Dendritic cell treated with granulocyte-macrophage colony-stimulating factor and Interleukin-4, amounts not matched to agents 40 ng/mL and 50 ng/mL, for 4 days (primary cell): Measurements from ENCODE around the gene HEATR9.

ENCODE experiments used
- H3K27ac Mint-ChIP-seq: one replicate; pipeline ENCODE4 v1.8.0; 2022; ENCODE audit warnings: mild to moderate bottlenecking, mixed read lengths
- H3K27me3 Mint-ChIP-seq: one replicate; pipeline ENCODE4 v1.8.0; 2022; ENCODE audit warnings: mild to moderate bottlenecking, mixed read lengths
- H3K36me3 Mint-ChIP-seq: one replicate; pipeline ENCODE4 v1.8.0; 2022; ENCODE audit warnings: low read depth, mixed read lengths
- H3K4me1 Mint-ChIP-seq: one replicate; pipeline ENCODE4 v1.8.0; 2022; ENCODE audit warnings: low read depth, mixed read lengths
- H3K4me3 Mint-ChIP-seq: one replicate; pipeline ENCODE4 v1.8.0; 2022; ENCODE audit warnings: mild to moderate bottlenecking, moderate library complexity, mixed read lengths
- H3K9me3 Mint-ChIP-seq: one replicate; pipeline ENCODE4 v1.8.0; 2022; ENCODE audit warnings: mixed read lengths
- intact Hi-C: fragments of 100-400 bp; cut with micrococcal nuclease; formaldehyde crosslinking; loops from one replicate; pipeline ENCODE4 v1.15.0; 2022

Gene HEATR9

DNA sequence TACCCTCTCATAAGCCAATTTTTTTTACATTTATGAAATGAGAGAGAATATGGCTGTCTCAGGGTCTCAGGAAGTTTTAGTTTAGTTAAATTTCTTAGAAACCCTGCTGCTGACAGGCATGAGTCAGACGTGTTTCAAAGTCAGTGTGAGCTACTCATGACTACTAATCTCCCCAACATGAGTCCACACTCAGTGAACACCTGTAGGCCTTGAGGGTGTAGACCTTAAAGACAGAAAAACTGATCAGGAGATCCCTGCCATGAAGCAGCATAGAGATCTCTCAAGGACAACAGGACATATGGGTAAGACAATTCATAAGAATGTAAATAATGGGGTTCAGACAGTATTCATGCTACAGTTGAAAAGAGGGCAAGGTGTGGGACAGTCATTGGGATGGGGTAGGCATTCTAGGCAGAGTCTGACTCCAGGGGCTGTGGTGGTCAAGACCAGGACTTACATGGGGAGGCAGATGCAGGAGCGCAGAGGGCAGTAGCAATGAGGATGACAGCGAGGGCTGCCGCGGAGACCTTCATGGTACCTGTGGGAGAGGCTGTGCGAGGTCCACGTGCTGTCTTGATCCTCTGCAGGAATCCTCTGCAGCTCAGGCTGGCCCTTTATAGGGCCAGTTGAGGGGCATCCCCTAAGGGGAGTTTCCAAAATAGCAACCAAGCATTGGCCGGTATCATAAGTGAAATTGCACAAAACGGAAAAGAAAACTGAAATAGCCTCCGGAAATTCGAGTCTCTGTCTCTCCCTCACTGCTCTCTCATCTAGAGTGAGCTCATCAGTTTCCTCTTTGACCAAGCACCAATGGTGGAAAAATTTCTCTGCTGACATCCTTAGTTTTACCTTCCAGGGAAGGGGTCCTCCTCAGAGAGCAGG lies 11.3 kb upstream of the HEATR9 start, which contains the start of gene CCL5:
TSS of gene CCL5 (minus strand) at position 588 of the 882 bp plus-strand sequence.
- no peak within 1 kb of the TSS for H3K4me3 Mint-ChIP-seq
- H3K36me3 Mint-ChIP-seq: no peaks in the 10 kb centered on the region
- H3K27ac Mint-ChIP-seq: no peak within 1 kb of the TSS
- intact Hi-C loops: no loop called here
- peaks cover 32% of the 10 kb centered on the region for H3K4me1 Mint-ChIP-seq
- no peaks in the 10 kb centered on the region for H3K9me3 Mint-ChIP-seq
- peaks cover 2% of the 10 kb centered on the region for H3K27me3 Mint-ChIP-seq

DNA sequence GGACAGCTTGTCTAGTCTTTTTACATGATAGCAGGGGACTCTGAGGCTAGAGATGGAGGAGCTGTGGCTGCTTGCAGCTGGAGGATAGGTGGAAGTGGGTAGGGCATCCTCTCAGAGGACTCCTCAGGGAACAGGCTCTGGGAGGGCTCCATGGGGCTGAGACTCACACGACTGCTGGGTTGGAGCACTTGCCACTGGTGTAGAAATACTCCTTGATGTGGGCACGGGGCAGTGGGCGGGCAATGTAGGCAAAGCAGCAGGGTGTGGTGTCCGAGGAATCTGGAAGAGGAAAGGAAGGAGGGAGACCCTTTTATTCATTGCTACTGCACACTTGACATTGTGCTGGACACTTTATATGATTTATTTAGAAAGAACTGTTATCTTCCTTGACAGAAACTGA lies 9.7 kb upstream of the HEATR9 start:
- no peaks in the 10 kb centered on the region for H3K36me3 Mint-ChIP-seq

DNA sequence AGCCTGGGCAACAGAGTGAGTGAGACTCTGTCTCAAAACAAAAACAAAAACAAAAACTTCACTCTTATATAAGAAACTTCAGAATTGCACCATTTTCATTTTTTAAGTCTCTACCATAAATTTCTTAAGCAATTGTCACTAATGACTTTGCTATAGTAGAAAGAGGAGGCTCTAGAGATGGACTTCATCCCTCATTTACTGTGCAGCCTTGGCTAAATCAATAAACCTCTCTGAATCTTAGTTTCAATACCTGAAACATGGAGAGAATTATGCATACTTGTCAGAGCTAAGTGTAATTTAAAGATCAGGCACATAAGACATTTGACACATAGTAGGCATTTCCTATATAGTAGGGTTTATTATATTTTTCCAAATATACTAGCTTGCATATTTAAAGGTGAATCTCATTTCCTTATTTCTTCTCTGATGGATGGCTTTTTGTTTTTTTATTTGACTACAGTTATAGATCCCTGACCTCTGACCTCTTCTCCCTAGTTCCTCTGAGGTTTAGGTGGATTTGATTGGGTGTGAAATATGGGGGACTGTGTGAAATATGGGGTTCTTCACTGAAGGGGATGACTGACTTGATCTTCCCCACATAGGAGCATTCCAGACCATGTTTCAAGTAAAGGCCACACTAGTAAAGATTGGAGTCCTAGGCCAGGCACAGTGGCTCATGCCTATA lies 8.8 kb upstream of the HEATR9 start:
- Mint-ChIP-seq H3K27ac (no peak overlapping the region), H3K4me1 (peaks cover 32% of the 10 kb centered on the region), H3K27me3 (peaks cover 2% of the 10 kb centered on the region), H3K36me3 (no peaks in the 10 kb centered on the region), H3K9me3 (no peaks in the 10 kb centered on the region), H3K4me3 (no peak overlapping the region)
- intact Hi-C loops: no loop called here

More for the DNA sequence above, 9.7 kb upstream of the HEATR9 start:
- peaks cover 32% of the 10 kb centered on the region for H3K4me1 Mint-ChIP-seq
- H3K27me3 Mint-ChIP-seq: peaks cover 2% of the 10 kb centered on the region
- no peak overlapping the region for H3K4me3 Mint-ChIP-seq
- H3K27ac Mint-ChIP-seq: peak overlapping the region; percentile 10
- intact Hi-C loops: no loop called here
- no peaks in the 10 kb centered on the region for H3K9me3 Mint-ChIP-seq

DNA sequence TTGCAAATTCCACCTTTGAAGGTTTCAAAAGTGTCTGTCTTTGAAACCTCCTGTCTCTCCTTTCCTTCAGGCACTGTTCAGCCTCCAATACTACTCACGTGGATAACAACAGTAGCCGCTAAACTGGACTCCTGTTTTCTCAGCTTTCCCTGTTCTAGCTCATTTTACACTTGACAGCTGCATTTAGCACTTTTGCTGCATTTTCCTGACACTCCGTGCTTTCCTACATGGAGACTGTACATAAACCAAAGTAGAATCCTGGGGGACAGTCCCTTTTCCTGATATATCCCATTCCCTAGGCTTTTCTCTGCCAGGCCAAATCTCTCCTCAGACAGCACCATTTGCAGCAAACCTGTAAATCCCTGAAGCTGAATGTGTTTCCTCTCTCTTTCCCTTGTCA lies 7.8 kb upstream of the HEATR9 start:
- Mint-ChIP-seq H3K27me3 (peaks cover 2% of the 10 kb centered on the region), H3K9me3 (no peaks in the 10 kb centered on the region), H3K27ac (no peak overlapping the region), H3K36me3 (no peaks in the 10 kb centered on the region), H3K4me3 (no peak overlapping the region), H3K4me1 (peaks cover 32% of the 10 kb centered on the region)
- intact Hi-C loops: no loop called here

DNA sequence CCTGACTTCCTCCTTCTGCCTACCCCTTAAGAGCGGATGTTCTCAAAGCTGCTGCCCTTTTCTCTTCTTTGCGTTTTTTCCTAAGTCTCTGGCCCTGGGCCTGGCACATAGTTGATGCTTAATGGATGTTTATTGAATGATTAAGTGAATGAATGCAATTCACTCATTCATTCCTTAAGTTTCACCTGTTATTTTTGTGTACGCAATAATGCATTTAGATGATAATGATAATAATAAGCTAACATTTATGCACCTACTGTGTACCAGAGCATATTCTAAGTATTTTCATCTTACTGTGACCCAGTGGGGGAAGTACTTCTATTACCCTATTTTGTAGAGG lies 7.1 kb upstream of the HEATR9 start:
- Mint-ChIP-seq H3K4me1 (peaks cover 36% of the 10 kb centered on the region), H3K9me3 (no peaks in the 10 kb centered on the region), H3K4me3 (no peak overlapping the region), H3K36me3 (no peaks in the 10 kb centered on the region), H3K27me3 (peaks cover 2% of the 10 kb centered on the region), H3K27ac (no peak overlapping the region)
- intact Hi-C loops: no loop called here

DNA sequence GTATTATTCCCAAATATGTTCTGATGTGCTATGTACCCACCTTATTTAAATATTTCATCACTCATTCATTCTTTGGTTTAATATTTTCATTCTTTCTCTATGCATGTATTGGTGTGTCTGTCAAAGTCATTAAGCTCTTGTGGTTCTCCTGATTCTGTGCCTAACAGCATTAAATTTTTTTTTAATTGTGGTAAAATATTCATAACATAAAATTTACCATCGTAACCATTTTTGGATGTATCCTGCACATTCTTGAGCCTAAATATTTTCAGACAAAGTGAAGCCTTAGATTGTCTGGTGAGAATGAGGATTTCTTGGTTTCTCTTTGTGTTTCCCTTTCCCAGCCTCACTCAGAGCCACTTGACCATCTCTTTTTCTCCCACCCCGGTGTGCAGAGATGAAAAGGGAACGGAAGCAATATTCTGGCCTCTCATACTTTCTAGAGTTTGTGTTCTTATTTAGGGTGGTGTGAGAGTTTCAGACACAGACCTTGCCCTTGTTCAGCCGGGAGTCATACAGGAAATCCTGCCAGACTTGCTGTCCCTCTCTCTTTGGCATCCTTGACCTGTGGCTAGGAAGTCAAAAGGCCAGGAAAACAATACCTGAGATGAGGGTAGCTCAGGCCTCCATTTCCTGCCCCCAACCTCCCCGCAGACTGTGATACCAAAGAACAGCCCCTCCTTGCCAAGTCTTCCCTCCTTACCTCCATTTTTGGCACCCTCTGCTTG lies 6.5 kb upstream of the HEATR9 start:
- intact Hi-C loops: no loop called here
- no peaks in the 10 kb centered on the region for H3K9me3 Mint-ChIP-seq
- H3K27ac Mint-ChIP-seq: no peak overlapping the region
- H3K27me3 Mint-ChIP-seq: peaks cover 2% of the 10 kb centered on the region
- no peak overlapping the region for H3K4me3 Mint-ChIP-seq
- H3K4me1 Mint-ChIP-seq: peaks cover 31% of the 10 kb centered on the region
- H3K36me3 Mint-ChIP-seq: no peaks in the 10 kb centered on the region

DNA sequence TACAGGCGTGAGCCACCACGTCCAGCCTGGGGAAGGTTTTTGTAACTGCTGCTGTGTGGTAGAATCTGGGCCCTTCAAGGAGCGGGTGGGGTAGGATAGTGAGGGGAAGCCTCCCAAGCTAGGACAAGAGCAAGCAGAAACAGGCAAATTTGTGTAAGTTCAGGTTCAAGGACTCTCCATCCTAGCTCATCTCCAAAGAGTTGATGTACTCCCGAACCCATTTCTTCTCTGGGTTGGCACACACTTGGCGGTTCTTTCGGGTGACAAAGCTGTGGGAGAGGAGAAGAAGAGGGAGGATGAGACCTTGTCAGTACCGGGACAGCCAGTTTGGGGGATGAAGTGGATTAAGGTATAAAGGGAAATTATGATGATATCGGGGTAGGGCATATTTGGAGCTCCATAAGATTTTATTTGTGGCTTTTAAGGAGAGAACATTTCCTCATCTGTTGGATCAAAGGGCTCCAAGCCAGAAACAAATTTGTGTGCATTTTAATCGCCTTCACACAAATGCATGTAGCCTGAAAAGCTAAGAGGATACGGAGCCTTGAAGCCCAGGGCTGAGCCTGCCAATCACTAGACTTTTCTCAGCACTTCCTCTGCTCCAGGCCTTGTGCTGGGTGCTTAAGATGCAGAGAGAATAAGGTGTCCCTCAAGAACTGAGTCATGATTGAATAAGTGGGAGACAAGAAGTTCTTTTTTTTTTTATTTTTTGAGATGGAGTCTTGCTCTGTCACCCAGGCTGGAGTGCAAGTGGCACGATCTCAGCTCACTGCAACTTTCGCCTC lies 3.7 kb upstream of the HEATR9 start:
- intact Hi-C loops: no loop called here
- no peak overlapping the region for H3K27ac Mint-ChIP-seq
- H3K4me1 Mint-ChIP-seq: peaks cover 19% of the 10 kb centered on the region
- H3K9me3 Mint-ChIP-seq: no peaks in the 10 kb centered on the region
- no peak overlapping the region for H3K4me3 Mint-ChIP-seq
- peaks cover 2% of the 10 kb centered on the region for H3K27me3 Mint-ChIP-seq
- H3K36me3 Mint-ChIP-seq: no peaks in the 10 kb centered on the region

DNA sequence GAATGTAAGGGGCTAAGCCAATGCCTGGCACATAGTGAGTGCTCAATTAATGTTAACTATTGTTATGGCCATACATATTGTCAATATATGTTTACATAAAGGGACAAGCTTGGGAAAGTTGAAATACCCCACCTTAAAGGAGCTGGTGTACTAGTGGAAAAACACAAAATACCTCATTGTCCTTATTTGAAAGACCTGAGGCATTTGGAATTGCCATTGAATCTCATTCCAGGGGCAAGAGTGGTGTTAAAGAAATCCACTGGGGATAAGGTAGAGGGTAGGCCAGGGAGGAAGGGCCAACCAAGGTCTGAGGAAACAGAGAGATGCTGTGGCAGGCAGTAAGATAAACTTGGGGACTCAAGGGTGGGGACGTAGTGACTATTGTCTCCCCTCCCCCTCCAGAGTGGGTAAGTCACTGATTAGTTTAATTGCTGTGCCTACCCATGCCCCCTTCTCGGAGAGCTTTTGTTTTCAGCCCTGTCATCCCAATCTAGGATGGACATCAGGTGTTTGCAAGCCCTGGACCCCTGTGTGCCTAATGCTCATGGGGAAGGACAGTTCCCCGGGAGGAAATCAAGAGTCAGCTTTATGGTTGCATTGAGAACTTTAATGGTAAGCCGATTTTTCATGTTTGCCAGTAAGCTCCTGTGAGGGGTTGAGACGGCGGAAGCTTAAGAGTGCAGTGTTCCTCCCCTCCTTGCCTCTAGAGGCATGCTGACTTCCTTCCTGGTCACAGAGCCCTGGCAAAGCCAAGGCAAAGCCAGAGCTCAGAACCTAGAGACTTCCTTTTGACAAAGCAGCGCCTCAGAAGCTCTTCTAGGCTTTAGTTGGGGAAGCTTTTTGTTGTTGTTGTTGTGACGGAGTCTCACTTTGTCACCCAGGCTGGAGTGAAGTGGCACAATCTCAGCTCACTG lies 2.5 kb upstream of the HEATR9 start:
- Mint-ChIP-seq H3K27ac (no peak overlapping the region), H3K4me1 (peaks cover 25% of the 10 kb centered on the region), H3K27me3 (peaks cover 2% of the 10 kb centered on the region), H3K9me3 (no peaks in the 10 kb centered on the region), H3K36me3 (no peaks in the 10 kb centered on the region), H3K4me3 (no peak overlapping the region)
- intact Hi-C loops: no loop called here

DNA sequence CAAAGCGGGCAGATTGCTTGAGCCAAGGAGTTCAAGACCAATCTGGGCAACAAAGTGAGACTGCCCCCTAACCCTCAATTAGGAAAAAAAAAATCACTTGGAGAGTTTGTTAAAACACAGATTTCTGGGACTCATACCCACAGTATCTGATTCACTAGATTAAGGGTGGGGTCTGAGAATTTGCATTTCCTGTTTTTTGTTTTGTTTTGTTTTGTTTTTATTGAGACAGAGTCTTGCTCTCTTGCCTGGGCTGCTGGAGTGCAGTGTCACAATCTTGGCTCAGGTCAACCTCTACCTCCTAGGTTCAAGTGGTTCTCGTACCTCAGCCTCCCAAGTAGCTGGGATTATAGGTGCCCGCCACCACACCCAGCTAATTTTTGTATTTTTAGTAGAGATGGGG lies 1.1 kb downstream of the HEATR9 start:
- no peaks in the 10 kb centered on the region for H3K9me3 Mint-ChIP-seq
- H3K27me3 Mint-ChIP-seq: no peaks in the 10 kb centered on the region
- H3K27ac Mint-ChIP-seq: no peak overlapping the region
- H3K4me3 Mint-ChIP-seq: no peak overlapping the region
- H3K36me3 Mint-ChIP-seq: no peaks in the 10 kb centered on the region
- intact Hi-C loops: no loop called here
- H3K4me1 Mint-ChIP-seq: peaks cover 30% of the 10 kb centered on the region

DNA sequence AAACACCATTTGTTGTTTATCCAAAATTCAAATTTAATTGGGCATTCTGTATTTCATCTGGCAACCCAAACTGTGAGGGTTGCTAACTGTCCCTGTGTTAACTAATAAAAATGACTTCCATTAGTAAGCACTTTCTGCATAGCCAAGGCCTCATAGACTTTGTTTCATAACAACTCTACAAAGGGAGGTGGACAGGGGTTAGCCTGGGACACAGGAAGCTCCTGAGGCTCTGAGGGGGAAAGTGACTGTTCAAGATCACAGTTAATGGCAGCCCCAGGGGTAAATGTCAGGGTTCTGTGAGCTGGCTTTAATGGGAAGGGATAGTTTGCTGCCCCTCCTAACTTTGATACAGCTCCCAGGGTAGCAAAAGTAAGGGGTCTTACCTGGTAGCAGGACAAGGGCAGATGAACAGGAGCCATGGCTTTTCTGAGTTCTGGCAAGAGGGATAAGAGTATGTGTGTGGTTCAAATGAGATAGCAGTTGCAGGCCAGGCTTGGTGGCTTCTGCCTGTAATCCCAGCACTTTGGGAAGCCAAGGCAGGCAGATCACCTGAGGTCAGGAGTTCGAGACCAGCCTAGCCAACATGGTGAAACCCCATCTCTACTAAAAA lies 2.2 kb downstream of the HEATR9 start:
- Mint-ChIP-seq H3K9me3 (no peaks in the 10 kb centered on the region), H3K4me1 (peaks cover 30% of the 10 kb centered on the region), H3K36me3 (no peaks in the 10 kb centered on the region), H3K27me3 (no peaks in the 10 kb centered on the region), H3K4me3 (no peak overlapping the region), H3K27ac (no peak overlapping the region)
- intact Hi-C loops: no loop called here

DNA sequence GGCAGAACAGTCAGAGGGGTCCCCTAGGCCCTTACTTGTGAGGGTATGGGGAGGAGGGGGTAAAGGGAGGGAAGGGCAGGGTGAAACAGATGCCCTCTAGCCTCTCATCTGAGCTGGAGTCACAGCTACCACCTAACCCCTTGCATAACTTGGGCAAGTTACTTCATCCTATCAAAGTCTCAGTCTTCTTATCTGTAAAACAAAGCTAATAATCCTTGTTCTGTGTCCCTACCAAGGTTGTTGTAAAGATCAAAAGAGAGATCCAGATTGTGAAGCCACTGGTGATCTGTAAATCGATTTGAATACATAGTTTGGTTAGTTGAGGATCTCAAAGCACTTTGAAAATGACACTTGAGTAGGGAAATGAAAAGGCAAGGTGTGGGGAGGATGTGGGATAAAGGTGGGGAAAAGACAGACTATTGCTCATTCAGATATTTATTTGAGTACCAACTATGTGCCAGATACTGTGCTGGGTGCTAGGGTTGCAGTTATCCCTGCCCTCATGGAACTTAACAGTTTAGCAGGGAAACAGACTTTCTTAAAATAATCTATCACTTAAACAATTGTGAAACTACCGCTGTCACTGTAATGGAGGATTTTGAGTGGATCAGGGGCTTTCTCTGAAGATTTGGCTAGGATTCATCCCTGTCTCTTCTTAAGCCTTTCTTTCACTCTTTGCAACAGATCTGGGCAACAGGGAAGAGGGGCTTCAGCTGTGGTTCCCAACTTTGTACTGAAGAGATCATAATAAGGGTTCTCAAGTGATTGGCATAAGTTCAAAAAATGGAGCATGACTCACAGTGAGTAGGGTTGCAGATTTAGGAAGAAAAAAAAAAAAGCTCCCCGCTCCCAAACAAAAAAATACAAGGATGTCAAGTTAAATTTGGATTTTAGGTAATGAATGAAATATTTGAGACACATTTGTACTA lies 3.0 kb downstream of the HEATR9 start:
- peaks cover 24% of the 10 kb centered on the region for H3K4me1 Mint-ChIP-seq
- no peaks in the 10 kb centered on the region for H3K27me3 Mint-ChIP-seq
- H3K4me3 Mint-ChIP-seq: no peak overlapping the region
- intact Hi-C loops: no loop called here
- no peaks in the 10 kb centered on the region for H3K36me3 Mint-ChIP-seq
- no peak overlapping the region for H3K27ac Mint-ChIP-seq
- H3K9me3 Mint-ChIP-seq: no peaks in the 10 kb centered on the region

DNA sequence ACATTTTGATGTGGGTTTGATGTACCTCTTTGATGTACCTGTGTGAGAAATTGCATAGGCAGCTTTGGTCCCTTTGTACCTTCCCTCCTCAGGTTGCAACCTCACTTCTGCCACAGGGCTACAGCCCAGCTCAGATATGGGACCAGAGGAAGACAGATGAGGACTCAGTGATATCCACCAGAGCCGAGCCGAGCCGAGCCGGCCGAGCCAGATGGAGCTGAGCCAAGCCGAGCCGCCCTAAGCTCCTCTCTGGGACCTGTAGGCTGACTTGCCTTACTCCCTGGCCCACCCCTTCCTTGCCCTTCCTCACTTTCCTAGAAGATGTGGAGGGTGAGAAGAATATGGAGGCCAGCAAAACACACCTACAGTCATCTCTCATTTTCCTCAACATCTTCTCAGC lies 3.8 kb downstream of the HEATR9 start:
- H3K4me1 Mint-ChIP-seq: peaks cover 24% of the 10 kb centered on the region
- H3K9me3 Mint-ChIP-seq: no peaks in the 10 kb centered on the region
- H3K36me3 Mint-ChIP-seq: no peaks in the 10 kb centered on the region
- no peak overlapping the region for H3K4me3 Mint-ChIP-seq
- intact Hi-C loops: no loop called here
- no peaks in the 10 kb centered on the region for H3K27me3 Mint-ChIP-seq
- no peak overlapping the region for H3K27ac Mint-ChIP-seq
